A549 treated with DMSO at 1 μM for 4 hours (cell line): ENCODE results near the gene CERS4. TPM values are rescaled to one million over a fixed set of nuclear protein-coding genes. Genes with fewer than 3 reads are reported as not detected.

Source experiments
- total RNA-seq: library from RNA; stranded (reverse); fragments of 200-300 nt; extraction: Qiagen RNA extraction; gene quantifications from 5 replicates; pipeline ENCODE4 v1.2.3, GENCODE V29; 2022; ENCODE audit warnings: low read depth

CERS4 gene
- total RNA-seq, result 2.7 to 3.9 TPM (median 3.5 TPM) in 5 replicates

GRCh38 chr19:8208922-8209461, at the start of gene CERS4:
CERS4 (plus strand) TSS chr19:8209370; CDS start chr19:8251077, 41,707 bp downstream.

GRCh38 chr19:8307965-8308866, 99.0 kb downstream of the CERS4 start, which contains the start of gene CD320:
CD320 (minus strand) TSS chr19:8308358; CDS start chr19:8308290, 68 bp downstream.

Other genes starting within 250 kb of the CERS4 start
- gene ELAVL1, start 203.7 kb upstream of the CERS4 start, total RNA-seq, result 69.1 to 74.2 TPM (median 72.4 TPM) in 5 replicates
- gene CCL25, start 156.6 kb upstream of the CERS4 start, total RNA-seq, result not detected in 5 replicates
- 0.01 TPM in 1 of 5 replicates, not detected in the others for gene FBN3, start 59.8 kb upstream of the CERS4 start, total RNA-seq
- gene CD320, start 99.0 kb downstream of the CERS4 start, total RNA-seq, result 64.1 to 101 TPM (median 91.3 TPM) in 5 replicates
- gene NDUFA7, start 112.0 kb downstream of the CERS4 start, total RNA-seq, result 67.6 to 88.6 TPM (median 85.0 TPM) in 5 replicates
- 406 to 906 TPM (median 811 TPM) in 5 replicates for gene RPS28, start 112.1 kb downstream of the CERS4 start, total RNA-seq
- gene KANK3, start 133.9 kb downstream of the CERS4 start, total RNA-seq, result 2.7 to 4.5 TPM (median 3.2 TPM) in 5 replicates
- gene ANGPTL4, start 154.8 kb downstream of the CERS4 start, total RNA-seq, result 41.1 to 55.3 TPM (median 50.4 TPM) in 5 replicates
- 74.0 to 98.5 TPM (median 81.5 TPM) in 5 replicates for gene RAB11B, start 181.0 kb downstream of the CERS4 start, total RNA-seq
- gene MARCHF2, start 203.9 kb downstream of the CERS4 start, total RNA-seq, result 13.2 to 17.9 TPM (median 16.4 TPM) in 5 replicates
- 231 to 250 TPM (median 235 TPM) in 5 replicates for gene HNRNPM, start 235.6 kb downstream of the CERS4 start, total RNA-seq